PFSK-1 (cell line): ENCODE measurements around the gene IL15RA.

Source experiments
- POLR2AphosphoS5 ChIP-seq: IDR thresholded peaks from 2 replicates; pipeline ENCODE4 v1.6.1; 2012; ENCODE audit warnings: low read depth, mild to moderate bottlenecking, control low read depth, low read length, moderate library complexity
- SIN3A ChIP-seq: IDR thresholded peaks from 2 replicates; pipeline ENCODE4 v1.6.1; 2012; ENCODE audit warnings: mild to moderate bottlenecking, low read length, moderate library complexity, borderline replicate concordance; ENCODE audit not compliant: insufficient read depth
- TF ChIP-seq, protein P1 (sequence below), 2 experiments: IDR thresholded peaks; 2 replicates each; pipeline versions ENCODE4 v1.6.1 to v1.8.0; 2011 to 2012; ENCODE audit warnings: low read depth in 2 of 2, low read length in 2 of 2, control low read depth in 1 of 2, inconsistent platforms in 1 of 2, mild to moderate bottlenecking in 1 of 2, moderate library complexity in 1 of 2; ENCODE audit not compliant: insufficient read depth in 1 of 2

DNA sequence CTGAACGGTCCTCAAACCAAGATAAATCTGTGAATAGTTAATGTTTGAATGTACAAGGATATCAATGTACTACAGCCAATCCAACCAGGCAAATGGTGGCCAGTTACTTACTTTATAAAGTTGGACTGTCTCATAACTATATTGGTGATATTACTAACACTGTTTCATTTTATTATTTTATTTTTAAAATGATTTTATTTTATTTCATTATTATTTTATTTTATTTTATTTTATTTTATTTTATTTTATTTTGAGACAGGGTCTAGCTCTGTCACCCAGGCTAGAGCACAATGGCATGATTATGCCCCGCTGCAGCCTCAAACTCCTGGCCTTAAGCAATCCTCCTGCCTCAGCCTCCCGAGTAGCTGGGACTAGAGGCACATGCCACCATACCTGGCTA, 6.8 kb downstream of the IL15RA start:
- TF ChIP-seq, protein P1, sequence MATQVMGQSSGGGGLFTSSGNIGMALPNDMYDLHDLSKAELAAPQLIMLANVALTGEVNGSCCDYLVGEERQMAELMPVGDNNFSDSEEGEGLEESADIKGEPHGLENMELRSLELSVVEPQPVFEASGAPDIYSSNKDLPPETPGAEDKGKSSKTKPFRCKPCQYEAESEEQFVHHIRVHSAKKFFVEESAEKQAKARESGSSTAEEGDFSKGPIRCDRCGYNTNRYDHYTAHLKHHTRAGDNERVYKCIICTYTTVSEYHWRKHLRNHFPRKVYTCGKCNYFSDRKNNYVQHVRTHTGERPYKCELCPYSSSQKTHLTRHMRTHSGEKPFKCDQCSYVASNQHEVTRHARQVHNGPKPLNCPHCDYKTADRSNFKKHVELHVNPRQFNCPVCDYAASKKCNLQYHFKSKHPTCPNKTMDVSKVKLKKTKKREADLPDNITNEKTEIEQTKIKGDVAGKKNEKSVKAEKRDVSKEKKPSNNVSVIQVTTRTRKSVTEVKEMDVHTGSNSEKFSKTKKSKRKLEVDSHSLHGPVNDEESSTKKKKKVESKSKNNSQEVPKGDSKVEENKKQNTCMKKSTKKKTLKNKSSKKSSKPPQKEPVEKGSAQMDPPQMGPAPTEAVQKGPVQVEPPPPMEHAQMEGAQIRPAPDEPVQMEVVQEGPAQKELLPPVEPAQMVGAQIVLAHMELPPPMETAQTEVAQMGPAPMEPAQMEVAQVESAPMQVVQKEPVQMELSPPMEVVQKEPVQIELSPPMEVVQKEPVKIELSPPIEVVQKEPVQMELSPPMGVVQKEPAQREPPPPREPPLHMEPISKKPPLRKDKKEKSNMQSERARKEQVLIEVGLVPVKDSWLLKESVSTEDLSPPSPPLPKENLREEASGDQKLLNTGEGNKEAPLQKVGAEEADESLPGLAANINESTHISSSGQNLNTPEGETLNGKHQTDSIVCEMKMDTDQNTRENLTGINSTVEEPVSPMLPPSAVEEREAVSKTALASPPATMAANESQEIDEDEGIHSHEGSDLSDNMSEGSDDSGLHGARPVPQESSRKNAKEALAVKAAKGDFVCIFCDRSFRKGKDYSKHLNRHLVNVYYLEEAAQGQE (IDR thresholded peaks at IDR 0.05; ENCODE audit: insufficient read depth in 1 of 2, low read depth in 2 of 2, low read length in 2 of 2): no peak
- TF ChIP-seq POLR2AphosphoS5: no peak
- no peak for TF ChIP-seq SIN3A
